GM12873 (cell line): Measurements from ENCODE around the gene C14orf132.

Experiments
- CTCF ChIP-seq: IDR thresholded peaks from 2 replicates; pipeline ENCODE4 v1.5.1; 2012; ENCODE audit warnings: low read depth, mild to moderate bottlenecking, moderate library complexity, low read length, control low read depth; ENCODE audit not compliant: insufficient read depth; ENCODE audit errors: missing control alignments

C14orf132 gene

GRCh38 chr14:96042248-96042930 lies 3.2 kb downstream of the C14orf132 start:
- no peak for TF ChIP-seq CTCF

GRCh38 chr14:96046630-96047029 lies 7.5 kb downstream of the C14orf132 start:
- TF ChIP-seq CTCF, result no peak

GRCh38 chr14:96047101-96047500 lies 7.9 kb downstream of the C14orf132 start:
- TF ChIP-seq CTCF, result no peak

- TF ChIP-seq CTCF, result no peak
Observed at GRCh38 chr14:96049932-96050331, 10.8 kb downstream of the C14orf132 start.

GRCh38 chr14:96050482-96050881 lies 11.3 kb downstream of the C14orf132 start:
- no peak for TF ChIP-seq CTCF

GRCh38 chr14:96051231-96051630 lies 12.1 kb downstream of the C14orf132 start:
- TF ChIP-seq CTCF, result no peak

GRCh38 chr14:96051642-96052540 lies 12.7 kb downstream of the C14orf132 start:
- peak; percentile 72 for TF ChIP-seq CTCF
